Epithelial cell of alveolus of lung (primary cell): ENCODE data around the gene CSAD. TPM values are rescaled to one million over a fixed set of nuclear protein-coding genes. Genes with fewer than 3 reads are reported as not detected.

ENCODE experiments used
- total RNA-seq: library from RNA; depleted of rRNA; stranded (reverse); fragments of >200 nt; gene quantifications from 2 replicates; pipeline ENCODE4 v1.2.1, GENCODE V29; 2015

The CSAD gene
- 1.2 and 7.5 TPM in 2 replicates for total RNA-seq

DNA sequence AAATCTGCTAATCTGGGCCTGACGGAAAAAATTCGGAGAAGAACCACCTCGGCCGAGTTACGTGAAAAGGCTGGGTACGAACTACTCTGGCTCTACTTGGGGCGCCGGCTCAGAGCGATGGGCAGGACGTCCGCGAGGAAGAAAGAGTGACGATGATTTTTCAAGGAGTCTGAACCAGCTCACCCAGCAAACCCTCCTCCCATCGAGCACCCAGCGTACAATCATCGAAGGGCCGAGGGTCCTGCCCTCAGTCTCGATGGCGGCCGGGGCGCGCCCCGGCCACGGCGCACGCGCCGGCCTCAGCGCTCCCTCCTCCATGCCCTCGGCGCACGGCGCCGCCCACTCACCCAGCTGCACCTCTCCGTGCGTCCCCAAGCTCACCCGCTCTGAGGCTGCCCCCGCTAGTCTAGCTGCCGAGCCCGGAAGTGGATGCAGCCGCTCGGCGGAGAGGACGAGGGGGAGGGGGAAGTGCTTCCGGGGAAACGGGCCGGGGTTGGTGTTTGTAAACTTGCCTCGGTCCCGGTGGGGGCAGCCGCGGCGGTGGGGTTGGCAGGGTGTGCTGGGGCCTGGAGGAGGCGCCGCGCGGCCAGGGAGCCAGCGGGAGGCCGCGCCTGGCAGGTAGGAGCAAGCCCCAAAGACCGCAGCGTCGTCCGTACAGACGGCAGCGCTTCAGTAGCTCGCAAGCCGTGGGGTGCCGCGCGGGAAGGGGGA, at the start of gene CSAD, which contains the start of gene ZNF740:
Gene CSAD (minus strand): TSS at position 706 of the 711 bp plus-strand sequence. CDS start 7,455 bp downstream, outside the sequence.
Gene ZNF740 (plus strand): TSS at position 503 of the 711 bp plus-strand sequence. CDS start 1,262 bp downstream, outside the sequence.

DNA sequence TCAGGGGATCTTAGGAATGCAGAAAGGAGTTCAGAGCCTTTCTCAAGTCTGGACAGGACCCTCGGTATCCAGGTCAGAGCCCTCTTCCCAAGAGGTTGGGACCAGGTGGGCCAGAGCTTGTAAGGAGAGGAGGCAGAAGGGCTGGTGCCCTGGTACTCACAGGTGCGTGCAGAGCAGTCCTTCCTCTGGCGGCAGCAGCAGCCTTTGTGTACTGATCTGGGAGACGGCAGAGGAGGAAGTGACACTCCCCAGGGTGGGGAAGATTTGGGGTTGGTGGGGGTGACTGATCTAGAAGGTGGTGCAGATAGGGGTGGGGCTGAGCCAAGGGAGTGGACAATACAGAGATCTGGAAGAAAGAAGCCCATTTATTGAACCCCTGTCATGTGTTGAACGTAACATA, 26.3 kb upstream of the CSAD start, which contains the start of gene ITGB7:
Gene ITGB7 (minus strand): TSS at position 210 of the 400 bp plus-strand sequence. CDS start 6,808 bp downstream, outside the sequence.

Other genes starting within 250 kb of the CSAD start
- gene KRT18, start 231.8 kb downstream of the CSAD start, total RNA-seq: 40.2 and 303 TPM in 2 replicates
- 476 and 883 TPM in 2 replicates for gene EIF4B, start 174.5 kb downstream of the CSAD start, total RNA-seq
- 44.6 and 127 TPM in 2 replicates for gene TNS2, start 130.9 kb downstream of the CSAD start, total RNA-seq
- gene SPRYD3, start 101.5 kb downstream of the CSAD start, total RNA-seq: 9.3 and 25.7 TPM in 2 replicates
- 162 and 1,029 TPM in 2 replicates for gene IGFBP6, start 83.3 kb downstream of the CSAD start, total RNA-seq
- gene SOAT2, start 77.4 kb downstream of the CSAD start, total RNA-seq: 0.48 TPM in 1 of 2 replicates, not detected in the other
- 7.4 and 9.4 TPM in 2 replicates for gene ZNF740, start 203 bp downstream of the CSAD start, total RNA-seq
- gene ITGB7, start 26.3 kb upstream of the CSAD start, total RNA-seq: not detected in 2 replicates
- gene RARG, start 51.3 kb upstream of the CSAD start, total RNA-seq: 27.5 and 37.2 TPM in 2 replicates
- gene ESPL1, start 87.4 kb upstream of the CSAD start, total RNA-seq: 3.0 and 7.4 TPM in 2 replicates
- 447 and 505 TPM in 2 replicates for gene PFDN5, start 114.6 kb upstream of the CSAD start, total RNA-seq
- gene MYG1, start 118.8 kb upstream of the CSAD start, total RNA-seq: 69.1 and 89.9 TPM in 2 replicates
- 54.5 and 63.0 TPM in 2 replicates for gene AAAS, start 140.7 kb upstream of the CSAD start, total RNA-seq
- gene SP7, start 155.4 kb upstream of the CSAD start, total RNA-seq: under 0.01 TPM in 1 of 2 replicates, not detected in the other
- 37.4 and 57.1 TPM in 2 replicates for gene SP1, start 199.3 kb upstream of the CSAD start, total RNA-seq
- gene AMHR2, start 242.9 kb upstream of the CSAD start, total RNA-seq: not detected in 2 replicates